Mucosa of rectum (tissue), 2 donors: ENCODE data around the gene LRIG1.

Experiments
- H3K27ac ChIP-seq, 2 donors: one replicate each; pipeline ENCODE4 v1.7.0; 2013; ENCODE audit warnings: inconsistent platforms in 2 of 2, low read depth in 2 of 2, low read length in 2 of 2
- H3K27me3 ChIP-seq, 2 donors: one replicate each; pipeline ENCODE4 v1.7.0; 2013; ENCODE audit warnings: low read length in 2 of 2; ENCODE audit not compliant: control insufficient read depth in 2 of 2, insufficient read depth in 2 of 2
- H3K36me3 ChIP-seq, 2 donors: one replicate each; pipeline ENCODE4 v1.7.0; 2013; ENCODE audit warnings: low read length in 2 of 2; ENCODE audit not compliant: control insufficient read depth in 2 of 2, insufficient read depth in 2 of 2
- H3K4me1 ChIP-seq, 2 donors: one replicate each; pipeline ENCODE4 v1.7.0; 2013; ENCODE audit warnings: low read length in 2 of 2, mild to moderate bottlenecking in 1 of 2; ENCODE audit not compliant: control insufficient read depth in 2 of 2, insufficient read depth in 2 of 2
- H3K4me3 ChIP-seq, 2 donors: one replicate each; pipeline ENCODE4 v1.7.0; 2013; ENCODE audit warnings: low read length in 2 of 2
- H3K9ac ChIP-seq, 2 donors: one replicate each; pipeline ENCODE4 v1.7.0; 2013; ENCODE audit warnings: low read length in 2 of 2, low read depth in 1 of 2, mild to moderate bottlenecking in 1 of 2
- H3K9me3 ChIP-seq, 2 donors: one replicate each; pipeline ENCODE4 v1.7.0; 2013; ENCODE audit warnings: low read length in 2 of 2; ENCODE audit not compliant: control insufficient read depth in 2 of 2
- donor health status: healthy.
- donor health status: Normal muscosa, but diverticular disease.

Gene LRIG1

GRCh38 chr3:66394019-66394752 lies 106.6 kb downstream of the LRIG1 start:
- Histone ChIP-seq H3K27ac (peak overlapping the region in 1 of 2 donors; percentile 24), H3K9me3 (no peaks in the 10 kb centered on the region), H3K36me3 (peaks cover 47 to 62% of the 10 kb centered on the region in 2 donors), H3K4me3 (peak overlapping the region in 1 of 2 donors; percentile 27), H3K4me1 (no peaks in the 10 kb centered on the region), H3K9ac (no peak overlapping the region), H3K27me3 (no peaks in the 10 kb centered on the region)

- H3K36me3 ChIP-seq = peaks cover 44 to 55% of the 10 kb centered on the region in 2 donors
- H3K9me3 ChIP-seq = no peaks in the 10 kb centered on the region
- no peak overlapping the region for H3K9ac ChIP-seq
- H3K27me3 ChIP-seq = no peaks in the 10 kb centered on the region
- H3K4me3 ChIP-seq = peak overlapping the region in 1 of 2 donors; percentile 27
- no peaks in the 10 kb centered on the region for H3K4me1 ChIP-seq
- H3K27ac ChIP-seq = peak overlapping the region in 1 of 2 donors; percentile 44
These were observed 107.4 kb downstream of the LRIG1 start for GRCh38 chr3:66393333-66394005.

- Histone ChIP-seq H3K27ac (peak overlapping the region in 1 of 2 donors; percentile 44), H3K9ac (no peak overlapping the region), H3K36me3 (peaks cover 39 to 51% of the 10 kb centered on the region in 2 donors), H3K27me3 (no peaks in the 10 kb centered on the region), H3K9me3 (no peaks in the 10 kb centered on the region), H3K4me1 (no peaks in the 10 kb centered on the region), H3K4me3 (peak overlapping the region in 1 of 2 donors; percentile 27)
These were observed 107.9 kb downstream of the LRIG1 start for GRCh38 chr3:66392966-66393332.

GRCh38 chr3:66392512-66392911 lies 108.3 kb downstream of the LRIG1 start:
- H3K9me3 ChIP-seq = no peaks in the 10 kb centered on the region
- H3K4me3 ChIP-seq = no peak overlapping the region
- no peaks in the 10 kb centered on the region for H3K4me1 ChIP-seq
- no peak overlapping the region for H3K9ac ChIP-seq
- peaks cover 35 to 46% of the 10 kb centered on the region in 2 donors for H3K36me3 ChIP-seq
- H3K27ac ChIP-seq = peak overlapping the region in 1 of 2 donors; percentile 44
- H3K27me3 ChIP-seq = no peaks in the 10 kb centered on the region

GRCh38 chr3:66390013-66390412 lies 110.8 kb downstream of the LRIG1 start:
- Histone ChIP-seq H3K4me3 (no peak overlapping the region), H3K27me3 (no peaks in the 10 kb centered on the region), H3K36me3 (peaks cover 28 to 44% of the 10 kb centered on the region in 2 donors), H3K9ac (no peak overlapping the region), H3K9me3 (no peaks in the 10 kb centered on the region), H3K27ac (no peak overlapping the region), H3K4me1 (no peaks in the 10 kb centered on the region)

GRCh38 chr3:66386925-66387650 lies 113.7 kb downstream of the LRIG1 start:
- Histone ChIP-seq H3K36me3 (peaks cover 41 to 50% of the 10 kb centered on the region in 2 donors), H3K27ac (no peak overlapping the region), H3K4me3 (no peak overlapping the region), H3K27me3 (no peaks in the 10 kb centered on the region), H3K4me1 (no peaks in the 10 kb centered on the region), H3K9me3 (no peaks in the 10 kb centered on the region), H3K9ac (no peak overlapping the region)

GRCh38 chr3:66386011-66386924 lies 114.6 kb downstream of the LRIG1 start:
- H3K9ac ChIP-seq = no peak overlapping the region
- no peak overlapping the region for H3K4me3 ChIP-seq
- H3K9me3 ChIP-seq = no peaks in the 10 kb centered on the region
- peaks cover 49 to 54% of the 10 kb centered on the region in 2 donors for H3K36me3 ChIP-seq
- no peaks in the 10 kb centered on the region for H3K4me1 ChIP-seq
- H3K27me3 ChIP-seq = no peaks in the 10 kb centered on the region
- no peak overlapping the region for H3K27ac ChIP-seq

- Histone ChIP-seq H3K36me3 (peaks cover 60 to 65% of the 10 kb centered on the region in 2 donors), H3K4me1 (no peaks in the 10 kb centered on the region), H3K9me3 (no peaks in the 10 kb centered on the region), H3K27ac (no peak overlapping the region), H3K4me3 (no peak overlapping the region), H3K27me3 (no peaks in the 10 kb centered on the region), H3K9ac (no peak overlapping the region)
These were observed 115.8 kb downstream of the LRIG1 start for GRCh38 chr3:66385066-66385465.

- H3K9ac ChIP-seq = no peak overlapping the region
- H3K9me3 ChIP-seq = no peaks in the 10 kb centered on the region
- no peak overlapping the region for H3K4me3 ChIP-seq
- H3K27me3 ChIP-seq = no peaks in the 10 kb centered on the region
- H3K36me3 ChIP-seq = peaks cover 68 to 74% of the 10 kb centered on the region in 2 donors
- H3K27ac ChIP-seq = no peak overlapping the region
- no peaks in the 10 kb centered on the region for H3K4me1 ChIP-seq
These were observed 116.7 kb downstream of the LRIG1 start for GRCh38 chr3:66383998-66384745.
